ENCODE measurements around the gene WDFY4. TPM values are rescaled to one million over a fixed set of nuclear protein-coding genes. Genes with fewer than 3 reads are reported as not detected.
A peak's percentile ranks its signal among the peaks of the same experiment; 100 is the strongest.

WDFY4 gene
- total and polyA plus RNA-seq, 5 donors, result 0.57 to 4.4 (median 2.4) TPM

- DNase-seq, result peak; percentile 92 to 97 (median 97)
- WGBS, result 1% methylated on average over 41 of the region's 46 CpGs
- Histone ChIP-seq H3K9me3 (ENCODE audit: control insufficient read depth, low read length) (no peaks in the 10 kb centered on the region), H3K4me3 (ENCODE audit: low read length) (peak overlapping the region; percentile 37), H3K27me3 (ENCODE audit: control insufficient read depth, insufficient read depth) (no peaks in the 10 kb centered on the region), H3K27ac (ENCODE audit: low read length) (no peak overlapping the region), H3K4me1 (ENCODE audit: control insufficient read depth, insufficient read depth, low read length) (no peaks in the 10 kb centered on the region)
- peak; percentile 93 to 95 for ATAC-seq
- intact Hi-C loops (cut with DNase I), result loop anchor here (2.0 to 10.0 kb wide), 9 partner anchors 102 to 506 kb away; no protein-coding TSS in a partner anchor
These were observed 28.3 kb upstream of the WDFY4 start for GRCh38 chr10:48656241-48656913.

GRCh38 chr10:48656914-48657305, 27.8 kb upstream of the WDFY4 start:
- ATAC-seq, result no peak
- intact Hi-C loops (cut with DNase I), result loop anchor here (2.0 to 10.0 kb wide), 9 partner anchors 102 to 505 kb away; no protein-coding TSS in a partner anchor
- H3K9me3 ChIP-seq (ENCODE audit: control insufficient read depth, low read length), result no peaks in the 10 kb centered on the region
- no peak overlapping the region for H3K4me3 ChIP-seq (ENCODE audit: low read length)
- DNase-seq, result peak in 1 of 3 donors; percentile 38
- H3K27ac ChIP-seq (ENCODE audit: low read length), result no peak overlapping the region
- H3K4me1 ChIP-seq (ENCODE audit: control insufficient read depth, insufficient read depth, low read length), result no peaks in the 10 kb centered on the region
- H3K27me3 ChIP-seq (ENCODE audit: control insufficient read depth, insufficient read depth), result no peaks in the 10 kb centered on the region
- 57% methylated on average over 10 of the region's 10 CpGs for WGBS

GRCh38 chr10:48657416-48657815, 27.3 kb upstream of the WDFY4 start:
- Histone ChIP-seq H3K4me1 (ENCODE audit: control insufficient read depth, insufficient read depth, low read length) (no peaks in the 10 kb centered on the region), H3K4me3 (ENCODE audit: low read length) (no peak overlapping the region), H3K9me3 (ENCODE audit: control insufficient read depth, low read length) (no peaks in the 10 kb centered on the region), H3K27ac (ENCODE audit: low read length) (no peak overlapping the region), H3K27me3 (ENCODE audit: control insufficient read depth, insufficient read depth) (no peaks in the 10 kb centered on the region)
- peak in 1 of 3 donors; percentile 33 for DNase-seq
- 58% methylated on average over 5 of the region's 5 CpGs for WGBS
- intact Hi-C loops (cut with DNase I), result loop anchor here (2.0 to 10.0 kb wide), 9 partner anchors 103 to 505 kb away; no protein-coding TSS in a partner anchor
- ATAC-seq, result no peak

GRCh38 chr10:48658243-48658974, 26.3 kb upstream of the WDFY4 start:
- intact Hi-C loops (cut with DNase I), result loop anchor here (5.0 to 10.0 kb wide), 6 partner anchors 106 to 504 kb away; no protein-coding TSS in a partner anchor
- H3K4me3 ChIP-seq (ENCODE audit: low read length), result no peak overlapping the region
- no peaks in the 10 kb centered on the region for H3K9me3 ChIP-seq (ENCODE audit: control insufficient read depth, low read length)
- DNase-seq (peak; percentile 73 to 90 (median 87)), ATAC-seq (peak in 1 of 2 donors; percentile 14)
- 41% methylated on average over 19 of the region's 19 CpGs for WGBS
- H3K4me1 ChIP-seq (ENCODE audit: control insufficient read depth, insufficient read depth, low read length), result no peaks in the 10 kb centered on the region
- no peaks in the 10 kb centered on the region for H3K27me3 ChIP-seq (ENCODE audit: control insufficient read depth, insufficient read depth)
- H3K27ac ChIP-seq (ENCODE audit: low read length), result no peak overlapping the region

- intact Hi-C loops (cut with DNase I), result loop anchor here (5.0 to 10.0 kb wide), 6 partner anchors 107 to 503 kb away; no protein-coding TSS in a partner anchor
- H3K4me1 ChIP-seq (ENCODE audit: control insufficient read depth, insufficient read depth, low read length), result no peaks in the 10 kb centered on the region
These were observed 25.8 kb upstream of the WDFY4 start for GRCh38 chr10:48658975-48659269.

GRCh38 chr10:48659790-48660189, 24.9 kb upstream of the WDFY4 start:
- DNase-seq, result no peak
- ATAC-seq, result no peak
- intact Hi-C loops (cut with DNase I), result loop anchor here (5.0 to 10.0 kb wide), 7 partner anchors 107 to 503 kb away; no protein-coding TSS in a partner anchor
- H3K27ac ChIP-seq (ENCODE audit: low read length), result no peak overlapping the region
- H3K4me3 ChIP-seq (ENCODE audit: low read length), result no peak overlapping the region
- H3K27me3 ChIP-seq (ENCODE audit: control insufficient read depth, insufficient read depth), result no peaks in the 10 kb centered on the region
- no peaks in the 10 kb centered on the region for H3K9me3 ChIP-seq (ENCODE audit: control insufficient read depth, low read length)
- 32% methylated on average over 2 of the region's 2 CpGs for WGBS
- no peaks in the 10 kb centered on the region for H3K4me1 ChIP-seq (ENCODE audit: control insufficient read depth, insufficient read depth, low read length)

More at GRCh38 chr10:48658975-48659269, 25.8 kb upstream of the WDFY4 start:
- Histone ChIP-seq H3K27me3 (ENCODE audit: control insufficient read depth, insufficient read depth) (no peaks in the 10 kb centered on the region), H3K4me3 (ENCODE audit: low read length) (no peak overlapping the region), H3K9me3 (ENCODE audit: control insufficient read depth, low read length) (no peaks in the 10 kb centered on the region), H3K27ac (ENCODE audit: low read length) (no peak overlapping the region)
- DNase-seq (no peak), ATAC-seq (no peak)
- WGBS, result 85% methylated on average over 9 of the region's 9 CpGs

- no peak overlapping the region for H3K4me3 ChIP-seq (ENCODE audit: low read length)
- ATAC-seq (no peak), DNase-seq (no peak)
- H3K27ac ChIP-seq (ENCODE audit: low read length), result no peak overlapping the region
- intact Hi-C loops (cut with DNase I), result loop anchor here in 1 of 4 donors (10.0 kb wide), 1 partner anchor 493 kb away; no protein-coding TSS in a partner anchor
- no peaks in the 10 kb centered on the region for H3K27me3 ChIP-seq (ENCODE audit: control insufficient read depth, insufficient read depth)
- H3K4me1 ChIP-seq (ENCODE audit: control insufficient read depth, insufficient read depth, low read length), result no peaks in the 10 kb centered on the region
- H3K9me3 ChIP-seq (ENCODE audit: control insufficient read depth, low read length), result no peaks in the 10 kb centered on the region
These were observed 23.2 kb upstream of the WDFY4 start for GRCh38 chr10:48661441-48661840.

GRCh38 chr10:48667960-48668590, 16.6 kb upstream of the WDFY4 start:
- ATAC-seq (no peak), DNase-seq (peak in 1 of 3 donors; percentile 8)
- 80% methylated on average over 8 of the region's 8 CpGs for WGBS
- intact Hi-C loops (cut with DNase I), result loop anchor here in 1 of 4 donors (10.0 kb wide), 1 partner anchor 487 kb away; no protein-coding TSS in a partner anchor
- Histone ChIP-seq H3K4me3 (ENCODE audit: low read length) (no peak overlapping the region), H3K27me3 (ENCODE audit: control insufficient read depth, insufficient read depth) (no peaks in the 10 kb centered on the region), H3K9me3 (ENCODE audit: control insufficient read depth, low read length) (no peaks in the 10 kb centered on the region), H3K27ac (ENCODE audit: low read length) (no peak overlapping the region), H3K4me1 (ENCODE audit: control insufficient read depth, insufficient read depth, low read length) (no peaks in the 10 kb centered on the region)

- no peak overlapping the region for H3K4me3 ChIP-seq (ENCODE audit: low read length)
- 45% methylated on average over 28 of the region's 28 CpGs for WGBS
- no peaks in the 10 kb centered on the region for H3K27me3 ChIP-seq (ENCODE audit: control insufficient read depth, insufficient read depth)
- intact Hi-C loops (cut with DNase I), result no loop called here
- no peaks in the 10 kb centered on the region for H3K9me3 ChIP-seq (ENCODE audit: control insufficient read depth, low read length)
- DNase-seq (no peak), ATAC-seq (peak in 1 of 2 donors; percentile 40)
- H3K27ac ChIP-seq (ENCODE audit: low read length), result no peak overlapping the region
- H3K4me1 ChIP-seq (ENCODE audit: control insufficient read depth, insufficient read depth, low read length), result no peaks in the 10 kb centered on the region
These were observed 13.4 kb upstream of the WDFY4 start for GRCh38 chr10:48670978-48671913.

- DNase-seq, result no peak
- H3K27ac ChIP-seq (ENCODE audit: low read length), result no peak overlapping the region
- intact Hi-C loops (cut with DNase I), result no loop called here
- no peaks in the 10 kb centered on the region for H3K9me3 ChIP-seq (ENCODE audit: control insufficient read depth, low read length)
- peak in 1 of 2 donors; percentile 26 for ATAC-seq
- H3K27me3 ChIP-seq (ENCODE audit: control insufficient read depth, insufficient read depth), result no peaks in the 10 kb centered on the region
- WGBS, result 72% methylated on average over 26 of the region's 26 CpGs
- no peaks in the 10 kb centered on the region for H3K4me1 ChIP-seq (ENCODE audit: control insufficient read depth, insufficient read depth, low read length)
- H3K4me3 ChIP-seq (ENCODE audit: low read length), result no peak overlapping the region
These were observed 12.6 kb upstream of the WDFY4 start for GRCh38 chr10:48671914-48672595.
